Heart left ventricle (tissue), 16 donors: ENCODE results near the gene KIF26B. TPM values are rescaled to one million over a fixed set of nuclear protein-coding genes. Genes with fewer than 3 reads are reported as not detected.

Source experiments
- ATAC-seq, 4 donors: fragments of 200-7000 bp; cut with Tn5 transposase; one replicate each; pipeline ENCODE4 v1.9.1; 2020 to 2022; ENCODE audit warnings: moderate library complexity in 4 of 4, mild to moderate bottlenecking in 3 of 4, moderate number of reproducible peaks in 1 of 4
- DNase-seq, 5 donors: peaks; one replicate each; pipeline ENCODE4 v3.0.0-alpha.2; 2020
- H3K27ac ChIP-seq, 12 donors: fragments of 200-600 bp; sonication (generic) in 4 of 12; one replicate each; pipeline versions ENCODE4 v1.5.0 to v1.8.0; 2016 to 2022; ENCODE audit warnings: mild to moderate bottlenecking in 2 of 12
- H3K27me3 ChIP-seq, 9 donors: fragments of 200-600 bp; sonication (generic) in 2 of 9; one replicate each; pipeline versions ENCODE4 v1.5.1 to v1.8.0; 2016 to 2022; ENCODE audit warnings: mild to moderate bottlenecking in 3 of 9
- H3K36me3 ChIP-seq, 9 donors: fragments of 200-600 bp; sonication (generic) in 2 of 9; one replicate each; pipeline versions ENCODE4 v1.5.0 to v1.8.0; 2018 to 2022; ENCODE audit warnings: mild to moderate bottlenecking in 2 of 9
- H3K4me1 ChIP-seq, 12 donors: fragments of 200-600 bp; sonication (generic) in 4 of 12; one replicate each; pipeline versions ENCODE4 v1.5.0 to v1.8.0; 2016 to 2022; ENCODE audit warnings: mild to moderate bottlenecking in 3 of 12
- H3K4me3 ChIP-seq, 12 donors: fragments of 200-600 bp; sonication (generic) in 4 of 12; one replicate each; pipeline versions ENCODE4 v1.5.0 to v1.8.0; 2017 to 2022; ENCODE audit warnings: mild to moderate bottlenecking in 9 of 12, moderate library complexity in 4 of 12
- H3K9me3 ChIP-seq, 12 donors: fragments of 200-600 bp; sonication (generic) in 4 of 12; one replicate each; pipeline versions ENCODE4 v1.5.0 to v1.8.0; 2016 to 2022; ENCODE audit warnings: mild to moderate bottlenecking in 1 of 12
- CTCF ChIP-seq, 12 donors: fragments of 200-600 bp; sonication (generic) in 4 of 12; IDR thresholded peaks; one replicate each; pipeline versions ENCODE4 v1.5.0 to v1.8.0; 2018 to 2022; ENCODE audit warnings: antibody characterized with exemption in 12 of 12, mild to moderate bottlenecking in 5 of 12
- POLR2A ChIP-seq, 2 donors: fragments of 450-650 bp; IDR thresholded peaks; one replicate each; pipeline ENCODE4 v1.6.1; 2017; ENCODE audit warnings: antibody characterized with exemption in 2 of 2, mild to moderate bottlenecking in 2 of 2, moderate library complexity in 2 of 2
- WGBS, 4 donors: extraction: QIAGEN DNeasy Blood & Tissue Kit in 2 of 4; methylation state at CpG; one replicate each; pipeline versions ENCODE4 v1.1.5 to v1.1.7; 2013 to 2018; 5-methylcytosine and 5-hydroxymethylcytosine counted together
- intact Hi-C, 10 donors: fragments of 100-400 bp; cut with DNase I; formaldehyde crosslinking; loops; one replicate each; pipeline versions ENCODE4 v1.11.1 to v1.14.2; 2022
- polyA plus RNA-seq, 2 donors: library from polyadenylated mRNA; stranded (reverse); fragments of 200-250 nt; gene quantifications; one replicate each; pipeline ENCODE4 v1.2.3, GENCODE V29; 2013
- total RNA-seq, 9 donors: library from RNA; depleted of rRNA in 2 of 9; stranded (reverse); fragments of >200 nt in 2 of 9; fragmentation: NEBNext Ultra II Directional in 3 of 9; extraction: Animal tissue kit (Norgen Biotek cat#: 25700) in 3 of 9; gene quantifications; one replicate each; pipeline versions ENCODE4 v1.1.0 to v1.2.4, GENCODE V29; 2016 to 2023
- donor health status: ischemic (EF 13 %, LVEDD 7.1; RV severe dilation, severe dysfunction).
- donor health status: healthy with polysubstance abuse.
- donor health status: DM: no; HTN: yes; CAD: no.
- donor health status: DM: no; HTN: no; CAD: no.
- donor health status: ischemic (EF 25% LVEDD 6.9; RV normal size, moderate dysfunction).
- donor health status: ischemic (EF 25% LVEDD 5.7; RV mildly dilated, moderate dysfunction).
- donor health status: healthy.
- donor health status: DM: yes; HTN: yes; CAD: no.
- donor health status: ischemic (EF 35%, LVEDD 5.7; RV mildly dilated, moderate dysfunction).
- donor health status: nonischemic (EF 11% LVEDD 7.7; RV severe dilation, severe dysfunction).
- donor health status: DM: yes; HTN: yes; CAD: no.
- donor health status: PGD.
- donor health status: ischemic (EF 29% LVEDD 5.4; RV normal size, mild dysfunction).
- donor health status: nonischemic (EF 23%, LVEDD 6.1; RV moderate dilation, normal function).

KIF26B gene
- total and polyA plus RNA-seq, 11 donors = 1.2 to 7.0 (median 2.3) TPM

- H3K27ac ChIP-seq = no peak overlapping the region
- no peak for ATAC-seq
- no peaks in the 10 kb centered on the region for H3K9me3 ChIP-seq
- no peak for DNase-seq
- H3K4me3 ChIP-seq = no peak overlapping the region
- TF ChIP-seq POLR2A (IDR thresholded peaks at IDR 0.05) (no peak), CTCF (IDR thresholded peaks at IDR 0.05) (no peak)
- H3K36me3 ChIP-seq = no peaks in the 10 kb centered on the region
- WGBS, 4 donors = 25 to 59% (median 35%) methylated on average over 6 of the region's 6 CpGs
- intact Hi-C loops = no loop called here
- H3K27me3 ChIP-seq = peaks cover 0 to 79% (median 0%) of the 10 kb centered on the region in 9 donors
- H3K4me1 ChIP-seq = peaks cover 0 to 7% (median 0%) of the 10 kb centered on the region in 12 donors
Measured at GRCh38 chr1:245260110-245260882, 105.5 kb downstream of the KIF26B start.

- ATAC-seq (no peak), DNase-seq (no peak)
- no peak for TF ChIP-seq CTCF (IDR thresholded peaks at IDR 0.05)
- no peak for TF ChIP-seq POLR2A (IDR thresholded peaks at IDR 0.05)
- H3K27me3 ChIP-seq = peaks cover 0 to 83% (median 4%) of the 10 kb centered on the region in 9 donors
- H3K9me3 ChIP-seq = peaks cover 0 to under 1% (median 0%) of the 10 kb centered on the region in 12 donors
- peaks cover 0 to 7% (median 0%) of the 10 kb centered on the region in 12 donors for H3K4me1 ChIP-seq
- no peak overlapping the region for H3K27ac ChIP-seq
- no peaks in the 10 kb centered on the region for H3K36me3 ChIP-seq
- H3K4me3 ChIP-seq = no peak overlapping the region
- WGBS, 4 donors = 93 to 94% (median 94%) methylated on average over 5 of the region's 5 CpGs
- intact Hi-C loops = no loop called here
Measured at GRCh38 chr1:245260883-245261282, 106.1 kb downstream of the KIF26B start.

GRCh38 chr1:245261786-245262185 is 107.0 kb downstream of the KIF26B start:
- WGBS, 4 donors = 81 to 96% (median 88%) methylated on average over 7 of the region's 7 CpGs
- Histone ChIP-seq H3K4me3 (no peak overlapping the region), H3K27ac (no peak overlapping the region), H3K9me3 (peaks cover 0 to 6% (median 0%) of the 10 kb centered on the region in 12 donors), H3K36me3 (no peaks in the 10 kb centered on the region), H3K4me1 (peaks cover 0 to 7% (median 0%) of the 10 kb centered on the region in 12 donors), H3K27me3 (peaks cover 0 to 82% (median 4%) of the 10 kb centered on the region in 9 donors)
- intact Hi-C loops = no loop called here
- no peak for TF ChIP-seq POLR2A (IDR thresholded peaks at IDR 0.05)
- DNase-seq = no peak
- no peak for ATAC-seq

GRCh38 chr1:245263529-245264095 is 108.8 kb downstream of the KIF26B start:
- H3K9me3 ChIP-seq = peaks cover 0 to 6% (median 0%) of the 10 kb centered on the region in 12 donors
- ATAC-seq = no peak
- peaks cover 0 to 83% (median 4%) of the 10 kb centered on the region in 9 donors for H3K27me3 ChIP-seq
- TF ChIP-seq POLR2A (IDR thresholded peaks at IDR 0.05) (no peak), CTCF (IDR thresholded peaks at IDR 0.05) (no peak)
- DNase-seq = no peak
- peaks cover 0 to 7% (median 0%) of the 10 kb centered on the region in 12 donors for H3K4me1 ChIP-seq
- WGBS, 4 donors = 49 to 80% (median 72%) methylated on average over 5 of the region's 5 CpGs
- intact Hi-C loops = no loop called here
- H3K4me3 ChIP-seq = no peak overlapping the region
- H3K27ac ChIP-seq = no peak overlapping the region
- H3K36me3 ChIP-seq = no peaks in the 10 kb centered on the region
